HG02981 (cell line): ENCODE measurements around the gene TTC22.

Source experiments
- ATAC-seq: cut with Tn5 transposase; IDR thresholded peaks from one replicate; pipeline ENCODE4 v1.9.1; 2021; ENCODE audit warnings: mild to moderate bottlenecking, moderate library complexity; ENCODE audit not compliant: unreplicated experiment

TTC22 gene

DNA sequence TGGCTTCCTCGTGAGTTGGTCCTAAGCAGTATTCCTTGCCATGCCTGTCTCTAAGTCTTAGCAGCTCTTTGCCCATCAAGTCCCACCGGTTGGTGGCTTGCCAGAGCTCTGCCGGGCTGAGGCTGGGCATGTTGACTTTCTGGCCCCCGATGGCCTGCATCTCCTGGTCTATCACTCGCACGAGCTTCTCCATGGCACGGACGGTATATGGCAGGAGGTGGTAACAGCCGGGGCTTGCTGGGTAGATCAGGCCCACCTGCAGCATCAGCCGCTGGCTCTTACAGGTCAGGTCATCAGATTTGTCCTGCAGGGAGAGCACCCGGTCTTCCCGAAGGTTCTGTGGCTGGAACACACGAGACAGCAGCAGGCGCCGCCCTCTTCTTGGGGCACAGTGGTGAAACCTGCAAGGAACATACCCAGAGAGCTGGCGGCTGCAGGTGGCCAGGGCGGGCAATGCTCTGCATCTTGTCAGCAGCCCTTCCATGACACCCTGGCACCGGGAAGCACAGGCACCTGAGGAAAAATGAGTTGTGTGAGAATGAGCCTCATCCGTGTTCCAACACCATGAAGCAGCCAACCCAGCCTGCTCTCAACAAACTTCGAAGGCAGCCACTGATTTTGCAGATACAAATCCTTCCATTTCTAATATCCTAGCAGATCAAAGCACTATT lies 42.3 kb downstream of the TTC22 start:
- no peak for ATAC-seq

- no peak for ATAC-seq
Measured at GRCh38 chr1:54757833-54758232, 43.3 kb downstream of the TTC22 start.

DNA sequence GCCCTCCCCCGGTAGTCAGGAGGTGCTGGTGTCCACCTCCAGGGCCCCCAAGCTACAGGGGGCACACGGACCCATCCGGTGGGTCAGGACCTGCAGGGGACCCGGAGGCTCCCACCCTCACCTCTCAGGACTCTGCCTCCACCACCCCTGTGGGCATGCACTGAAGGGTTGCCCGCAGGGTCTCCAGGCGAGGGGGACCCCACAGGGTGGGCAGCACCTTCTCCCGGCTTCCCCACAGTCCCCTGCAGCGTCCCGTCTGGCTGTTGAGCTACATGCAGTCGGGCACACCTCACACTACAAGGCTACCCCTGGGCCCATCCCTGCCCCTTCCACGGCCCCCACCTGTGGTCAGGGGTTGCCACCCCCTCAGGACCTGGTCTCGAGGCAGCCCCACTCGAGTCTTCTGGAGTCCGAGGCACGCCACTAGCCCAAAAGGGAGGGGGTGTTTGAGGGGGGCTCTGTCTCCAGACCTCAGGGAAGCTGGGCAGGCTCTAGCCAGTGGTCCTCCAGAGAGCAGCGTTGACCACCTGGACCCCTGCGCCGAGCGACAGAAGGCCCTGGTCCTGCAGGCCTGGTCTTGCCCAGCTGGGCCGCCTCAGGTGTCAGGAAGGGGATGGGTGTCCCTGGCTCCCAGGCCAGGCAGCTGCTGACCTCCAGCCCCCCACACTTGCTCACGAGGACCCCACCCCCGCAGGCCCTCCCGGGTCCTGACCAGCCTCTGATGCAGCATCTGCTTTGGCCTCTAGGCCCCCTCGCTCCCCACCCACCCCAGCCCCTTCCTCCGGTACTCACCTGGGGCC lies 46.4 kb downstream of the TTC22 start:
- ATAC-seq: no peak

GRCh38 chr1:54754045-54754444 lies 47.1 kb downstream of the TTC22 start:
- no peak for ATAC-seq

GRCh38 chr1:54751426-54751825 lies 49.7 kb downstream of the TTC22 start:
- ATAC-seq: no peak

- no peak for ATAC-seq
Measured at GRCh38 chr1:54750596-54750995, 50.5 kb downstream of the TTC22 start.

DNA sequence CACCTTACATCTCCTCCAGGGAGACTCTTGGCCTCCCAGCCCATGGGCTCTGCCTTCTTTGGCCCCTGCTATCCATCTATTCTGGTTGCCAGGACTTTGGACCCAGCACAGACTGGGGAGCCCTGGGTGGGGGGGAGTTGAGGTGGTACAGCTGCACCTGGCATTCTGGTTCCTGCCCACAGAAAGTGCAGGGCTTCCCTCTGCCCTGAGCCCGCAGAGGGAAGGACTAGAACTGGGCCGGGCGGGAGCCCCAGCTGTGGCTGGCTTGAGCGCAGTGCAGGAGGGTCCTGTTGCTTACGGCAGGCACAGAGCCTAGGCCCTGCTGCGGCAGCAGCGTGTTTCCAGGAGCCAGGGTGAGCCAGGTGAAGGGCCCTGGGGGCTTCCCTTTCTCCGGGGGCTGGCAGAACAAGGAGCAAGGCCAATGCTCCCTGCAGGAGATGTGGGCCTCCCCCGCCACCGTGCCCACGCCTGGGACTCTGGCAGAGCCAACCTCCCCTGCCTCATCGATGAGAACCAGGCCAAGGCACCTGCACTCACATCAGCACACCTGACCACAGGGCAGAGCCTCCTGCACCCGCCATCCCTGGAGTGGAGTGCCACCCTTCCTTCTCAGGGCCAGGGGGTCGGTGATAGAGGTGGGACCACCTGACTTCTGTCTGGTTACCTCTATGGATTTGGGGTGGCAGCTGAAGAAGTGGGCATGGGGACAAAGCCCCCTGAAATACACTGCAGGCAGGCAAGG lies 52.9 kb downstream of the TTC22 start:
- no peak for ATAC-seq

DNA sequence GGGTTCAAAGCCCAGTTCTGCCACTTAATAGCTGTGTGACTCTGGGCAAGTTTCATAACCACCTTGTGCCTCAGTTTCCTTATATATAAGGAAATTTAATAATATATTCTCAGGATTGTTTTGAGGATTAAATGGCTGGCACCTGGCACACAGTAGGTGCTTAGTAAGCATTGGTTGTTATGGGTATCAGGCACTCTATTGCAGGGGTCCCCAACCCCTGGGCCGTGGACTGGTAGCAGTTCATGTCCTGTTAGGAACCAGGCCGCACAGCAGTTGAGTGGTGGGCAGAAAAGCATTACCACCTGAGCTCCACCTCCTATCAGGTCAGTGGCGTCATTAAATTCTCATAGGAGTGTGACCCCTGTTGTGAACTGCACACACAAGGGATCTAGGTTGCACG lies 55.3 kb downstream of the TTC22 start:
- no peak for ATAC-seq

- ATAC-seq: no peak
Measured at GRCh38 chr1:54745274-54745673, 55.8 kb downstream of the TTC22 start.

GRCh38 chr1:54744696-54745095 lies 56.4 kb downstream of the TTC22 start:
- ATAC-seq: no peak

- ATAC-seq: no peak
Measured at GRCh38 chr1:54743416-54744226, 57.5 kb downstream of the TTC22 start.

DNA sequence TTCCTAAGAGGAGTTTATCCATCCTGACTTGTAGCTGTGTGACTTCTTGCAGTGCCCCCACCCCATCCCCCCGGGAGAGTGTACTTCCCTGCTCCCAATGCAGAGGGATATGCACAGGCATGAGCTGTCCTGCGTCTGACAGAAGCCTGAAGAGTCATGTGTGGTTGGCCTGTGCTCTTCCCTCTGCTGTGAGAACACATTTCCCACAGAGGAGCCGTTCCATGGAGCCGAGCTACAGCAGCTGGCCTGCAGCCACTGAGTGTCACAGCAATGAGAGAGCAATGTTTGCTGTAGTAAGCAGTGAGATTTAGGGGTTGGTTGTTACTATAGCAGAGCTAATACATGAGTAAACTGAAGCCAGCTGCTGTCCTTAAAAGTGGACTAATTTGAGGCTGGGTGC lies 58.8 kb downstream of the TTC22 start:
- ATAC-seq: no peak

DNA sequence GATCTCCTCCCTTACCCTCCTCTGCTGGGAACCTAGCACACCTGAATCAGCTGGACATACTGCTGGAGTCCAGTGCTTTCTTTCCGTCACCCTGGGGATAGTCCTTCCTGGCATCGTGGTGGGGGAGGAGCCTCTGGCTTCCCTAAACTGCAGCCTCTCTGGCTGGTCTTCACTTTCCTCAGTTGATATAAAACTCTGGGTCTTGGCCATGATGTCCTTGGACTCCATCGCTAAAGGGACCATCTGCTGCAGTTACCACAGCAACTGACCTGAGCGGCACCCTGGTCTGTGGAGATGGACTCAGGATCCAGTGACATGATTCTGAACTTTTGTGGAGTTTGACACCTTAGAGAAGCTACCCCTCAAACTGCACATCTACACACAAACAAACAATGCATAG lies 59.6 kb downstream of the TTC22 start:
- ATAC-seq: no peak

DNA sequence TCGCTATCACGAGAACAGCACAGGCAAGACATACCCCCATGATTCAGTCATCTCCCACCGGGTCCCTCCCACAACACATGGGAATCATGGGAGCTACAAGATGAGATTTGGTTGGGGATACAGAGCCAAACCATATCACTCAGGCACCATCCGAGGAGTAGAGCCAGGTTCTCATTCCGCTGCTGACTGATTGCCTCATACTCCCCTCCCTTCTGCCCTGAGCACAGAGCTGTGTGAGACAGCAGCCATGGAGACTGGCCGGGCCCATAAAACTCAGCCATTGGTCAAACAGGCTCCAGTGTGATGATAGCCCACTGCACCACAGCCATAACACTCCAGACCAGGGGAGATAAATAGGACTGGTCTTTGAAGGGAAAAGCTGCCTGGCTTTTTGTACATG lies 62.9 kb downstream of the TTC22 start:
- no peak for ATAC-seq

DNA sequence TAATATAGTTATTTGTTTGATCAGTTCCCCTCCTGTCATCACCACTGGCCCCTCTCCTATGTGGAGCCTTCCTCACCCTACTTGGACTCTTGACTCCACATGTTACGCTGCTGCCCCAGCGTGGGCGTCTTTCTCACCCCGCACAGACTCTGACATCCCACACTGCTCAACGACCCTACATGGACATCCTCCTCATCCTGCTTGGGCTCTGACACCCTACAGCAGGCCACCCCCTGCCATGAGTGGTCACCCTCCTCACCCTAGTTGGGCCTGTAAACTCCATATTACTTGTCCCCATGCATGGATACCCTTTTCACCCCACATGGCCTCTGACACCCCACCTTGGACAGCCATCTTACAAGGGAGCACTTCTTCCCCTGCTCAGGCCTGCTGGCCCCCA lies 64.4 kb downstream of the TTC22 start:
- no peak for ATAC-seq
